GM12892 (cell line): ENCODE data around the gene FLG2. TPM values are rescaled to one million over a fixed set of nuclear protein-coding genes. Genes with fewer than 3 reads are reported as not detected.

ENCODE experiments used
- DNase-seq: peaks from one replicate; pipeline ENCODE4 v3.0.0; 2011; ENCODE audit not compliant: insufficient read length
- FAIRE-seq: peaks from 2 replicates; lab custom pipeline; 2011; peaks lifted over from hg19 to GRCh38; lab: Jason Lieb, UNC
- POLR2A ChIP-seq: IDR thresholded peaks from 2 replicates; pipeline ENCODE4 v1.6.1; 2011; ENCODE audit warnings: low read depth, low read length, control low read depth
- POLR2AphosphoS5 ChIP-seq: IDR thresholded peaks from 2 replicates; pipeline ENCODE4 v1.6.1; 2011; ENCODE audit warnings: low read depth, low read length, control low read depth
- TAF1 ChIP-seq: IDR thresholded peaks from 2 replicates; pipeline ENCODE4 v1.6.1; 2011; ENCODE audit warnings: low read depth, mild to moderate bottlenecking, control low read depth, low read length, borderline replicate concordance
- polyA plus RNA-seq: library from polyadenylated mRNA; unstranded; fragments of >200 nt; gene quantifications from one replicate; pipeline ENCODE4 v1.2.1, GENCODE V29; 2012; ENCODE audit warnings: missing spikeins, inconsistent platforms; ENCODE audit not compliant: missing spikeins

The FLG2 gene
- not detected for polyA plus RNA-seq

DNA sequence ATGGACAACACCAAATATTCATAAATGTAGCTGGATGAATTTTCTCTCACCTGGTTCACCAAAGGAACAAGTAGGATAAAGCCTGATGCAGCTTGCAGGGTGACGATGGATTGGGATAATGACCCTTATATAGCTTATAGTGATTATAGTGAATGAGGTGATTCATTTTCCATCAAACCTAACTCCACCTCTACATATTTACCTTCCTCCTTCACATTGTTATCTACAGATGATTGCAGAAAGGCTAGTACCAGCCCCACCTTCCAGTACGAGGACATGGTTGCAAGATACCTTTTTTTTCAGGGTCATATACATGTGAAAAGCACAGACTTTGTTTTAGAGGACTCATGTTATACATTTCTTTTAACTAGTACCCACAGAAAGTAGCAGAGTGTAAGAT lies at the start of gene FLG2:
Gene FLG2, minus strand, starts transcription at position 101 of the 400 bp plus-strand sequence. CDS start 1,122 bp downstream, outside the sequence.
- DNase-seq (no peak), FAIRE-seq (no peak)
- TF ChIP-seq POLR2AphosphoS5 = no peak
- TF ChIP-seq POLR2A = no peak
- TF ChIP-seq TAF1 = no peak

GRCh38 chr1:152408664-152409063 lies 48.9 kb upstream of the FLG2 start:
- TF ChIP-seq TAF1 (no peak), POLR2AphosphoS5 (no peak), POLR2A (no peak)
- no peak for DNase-seq
- FAIRE-seq = no peak

GRCh38 chr1:152398812-152399698 lies 39.2 kb upstream of the FLG2 start:
- DNase-seq (no peak), FAIRE-seq (no peak)
- TF ChIP-seq POLR2AphosphoS5 (no peak), TAF1 (no peak), POLR2A (no peak)

DNA sequence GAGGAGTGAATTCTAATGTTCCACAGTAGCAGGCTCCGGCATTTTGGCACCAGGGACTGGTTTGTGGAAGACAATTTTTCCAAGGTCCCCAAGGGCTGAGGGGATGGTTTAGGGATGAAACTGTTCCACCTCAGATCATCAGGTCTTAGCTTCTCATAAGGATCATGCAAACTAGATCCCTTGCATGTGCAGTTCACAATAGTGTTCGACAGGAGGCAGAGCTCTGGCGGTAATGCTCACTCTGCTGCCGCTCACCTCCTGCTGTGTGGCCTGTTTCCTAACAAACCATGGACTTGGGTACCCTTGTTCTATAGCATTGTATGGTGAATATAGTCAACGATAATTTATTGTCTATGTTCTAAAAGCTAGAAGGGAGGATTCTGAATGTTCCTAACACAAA lies 37.7 kb upstream of the FLG2 start:
- no peak for FAIRE-seq
- no peak for TF ChIP-seq POLR2AphosphoS5
- TF ChIP-seq TAF1 = no peak
- no peak for TF ChIP-seq POLR2A
- no peak for DNase-seq

- FAIRE-seq (no peak), DNase-seq (no peak)
- TF ChIP-seq TAF1 (no peak), POLR2AphosphoS5 (no peak), POLR2A (no peak)
Observed at GRCh38 chr1:152394151-152394550, 34.3 kb upstream of the FLG2 start.

GRCh38 chr1:152392909-152393308 lies 33.1 kb upstream of the FLG2 start:
- no peak for DNase-seq
- no peak for TF ChIP-seq TAF1
- FAIRE-seq = no peak

- FAIRE-seq (no peak), DNase-seq (no peak)
- TF ChIP-seq POLR2A (no peak), POLR2AphosphoS5 (no peak), TAF1 (no peak)
Observed at GRCh38 chr1:152388889-152389288, 29.1 kb upstream of the FLG2 start.

GRCh38 chr1:152386940-152387339 lies 27.1 kb upstream of the FLG2 start:
- DNase-seq (no peak), FAIRE-seq (no peak)
- TF ChIP-seq POLR2A = no peak
- no peak for TF ChIP-seq POLR2AphosphoS5
- TF ChIP-seq TAF1 = no peak

DNA sequence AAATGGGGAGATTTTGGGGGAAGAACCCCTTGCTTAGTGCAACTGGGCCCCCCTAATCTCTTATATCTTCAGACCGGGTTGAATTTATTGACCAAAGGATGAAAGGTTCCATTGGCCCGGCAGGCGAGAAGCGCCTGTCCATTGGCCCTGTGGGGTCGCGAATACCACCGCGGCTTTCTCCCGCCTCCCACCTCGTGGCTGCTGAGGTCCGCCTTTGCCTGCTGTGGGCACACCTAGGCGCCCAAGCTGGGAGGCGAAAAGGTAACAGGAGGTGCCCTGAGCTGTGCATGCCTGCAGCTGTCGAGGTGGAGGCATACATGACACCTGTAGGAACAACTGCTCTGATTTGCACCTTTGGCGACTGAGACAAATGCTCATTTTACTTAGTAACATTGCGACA lies 21.1 kb upstream of the FLG2 start:
- no peak for FAIRE-seq
- TF ChIP-seq POLR2A (no peak), POLR2AphosphoS5 (no peak), TAF1 (no peak)
- DNase-seq = no peak

- no peak for DNase-seq
- no peak for FAIRE-seq
- TF ChIP-seq POLR2A (no peak), POLR2AphosphoS5 (no peak), TAF1 (no peak)
Observed at GRCh38 chr1:152374451-152374850, 14.6 kb upstream of the FLG2 start.

DNA sequence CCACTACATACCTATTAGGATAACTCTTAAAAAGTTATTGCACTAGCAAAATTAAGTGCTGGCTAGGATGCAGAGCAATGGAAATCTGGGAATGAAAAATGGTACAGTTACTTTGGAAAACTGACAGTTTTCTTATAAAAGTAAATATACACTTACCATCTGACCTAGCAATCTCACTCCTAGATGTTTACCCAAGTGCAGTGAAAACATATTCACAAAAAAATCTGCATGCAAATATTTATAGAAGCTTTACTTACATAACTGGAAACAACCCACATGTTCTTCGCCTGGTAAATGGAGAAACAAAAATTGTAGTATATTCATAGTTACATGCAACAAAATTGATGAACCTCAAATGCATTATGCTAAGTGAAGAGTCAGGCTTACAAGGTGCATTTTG lies 12.9 kb upstream of the FLG2 start:
- no peak for TF ChIP-seq POLR2A
- TF ChIP-seq TAF1 = no peak
- TF ChIP-seq POLR2AphosphoS5 = no peak
- FAIRE-seq (no peak), DNase-seq (no peak)

- no peak for DNase-seq
- TF ChIP-seq POLR2AphosphoS5 = no peak
- TF ChIP-seq TAF1 = no peak
- TF ChIP-seq POLR2A = no peak
- FAIRE-seq = no peak
Observed at GRCh38 chr1:152367436-152367835, 7.6 kb upstream of the FLG2 start.
